RCC 7860 (cell line): ENCODE measurements around the gene BPGM.
"Not testable (repeated sequence)": the region's sequence is repeated elsewhere in the genome, so short reads cannot be mapped to it uniquely, and the experiment has no call there.

Experiments
- DNase-seq: peaks from one replicate; pipeline ENCODE4 v3.0.0-alpha.2; 2015; ENCODE audit warnings: low spot score
- FAIRE-seq: peaks from 2 replicates; lab custom pipeline; 2012; peaks lifted over from hg19 to GRCh38; lab: Jason Lieb, UNC

Gene BPGM

GRCh38 chr7:134630893-134631292 lies 15.8 kb upstream of the BPGM start:
- DNase-seq, result no peak
- no peak for FAIRE-seq

GRCh38 chr7:134632052-134632451 lies 14.6 kb upstream of the BPGM start:
- FAIRE-seq (no peak), DNase-seq (no peak)

- FAIRE-seq (peak; percentile 72), DNase-seq (peak; percentile 45)
Observed at GRCh38 chr7:134632937-134633540, 13.6 kb upstream of the BPGM start.

- DNase-seq (peak; percentile 12), FAIRE-seq (no peak)
Observed at GRCh38 chr7:134636008-134636449, 10.6 kb upstream of the BPGM start.

- FAIRE-seq (no peak), DNase-seq (no peak)
Observed at GRCh38 chr7:134637441-134637840, 9.2 kb upstream of the BPGM start.

GRCh38 chr7:134637934-134638719 lies 8.5 kb upstream of the BPGM start:
- FAIRE-seq (no peak), DNase-seq (no peak)

- FAIRE-seq (no peak), DNase-seq (no peak)
Observed at GRCh38 chr7:134639061-134639460, 7.6 kb upstream of the BPGM start.

- FAIRE-seq, result no peak
- DNase-seq, result no peak
Observed at GRCh38 chr7:134639683-134640279, 6.9 kb upstream of the BPGM start.

- DNase-seq (no peak), FAIRE-seq (no peak)
Observed at GRCh38 chr7:134640842-134641715, 5.6 kb upstream of the BPGM start.

- DNase-seq, FAIRE-seq: not testable (repeated sequence)
Observed at GRCh38 chr7:134641981-134642380, 4.7 kb upstream of the BPGM start.

- DNase-seq, result peak; percentile 70
- FAIRE-seq, result no peak
Observed at GRCh38 chr7:134643131-134643530, 3.5 kb upstream of the BPGM start.

GRCh38 chr7:134645478-134645877 lies 1.2 kb upstream of the BPGM start:
- FAIRE-seq, result no peak
- no peak for DNase-seq

- DNase-seq (peak; percentile 20), FAIRE-seq (no peak)
Observed at GRCh38 chr7:134645935-134646334, 718 bp upstream of the BPGM start.

- FAIRE-seq, result no peak
- no peak for DNase-seq
Observed at GRCh38 chr7:134648456-134648855, 1.8 kb downstream of the BPGM start.

- FAIRE-seq (no peak), DNase-seq (no peak)
Observed at GRCh38 chr7:134649226-134649775, 2.6 kb downstream of the BPGM start.

GRCh38 chr7:134651991-134652390 lies 5.3 kb downstream of the BPGM start:
- FAIRE-seq (no peak), DNase-seq (no peak)

GRCh38 chr7:134654104-134654775 lies 7.6 kb downstream of the BPGM start:
- FAIRE-seq (no peak), DNase-seq (no peak)

GRCh38 chr7:134657526-134657925 lies 10.9 kb downstream of the BPGM start:
- FAIRE-seq (no peak), DNase-seq (no peak)

- no peak for DNase-seq
Observed at GRCh38 chr7:134660242-134660785, 13.7 kb downstream of the BPGM start.

GRCh38 chr7:134660961-134661376 lies 14.3 kb downstream of the BPGM start:
- FAIRE-seq, result no peak
- DNase-seq, result no peak

More at GRCh38 chr7:134660242-134660785, 13.7 kb downstream of the BPGM start:
- no peak for FAIRE-seq
